LHCN-M2 (cell line): ENCODE data around the gene SEMA5A. TPM values are rescaled to one million over a fixed set of nuclear protein-coding genes. Genes with fewer than 3 reads are reported as not detected.

Source experiments
- DNase-seq: peaks from one replicate; pipeline ENCODE4 v3.0.0-alpha.2; 2012; ENCODE audit warnings: low read depth
- total RNA-seq: library from RNA; depleted of rRNA; stranded (reverse); fragments of >200 nt; gene quantifications from 2 replicates; pipeline ENCODE4 v1.2.3, GENCODE V29; 2014

Gene SEMA5A
- total RNA-seq, 1 experiment from 2014 or later: 11.4 TPM

DNA sequence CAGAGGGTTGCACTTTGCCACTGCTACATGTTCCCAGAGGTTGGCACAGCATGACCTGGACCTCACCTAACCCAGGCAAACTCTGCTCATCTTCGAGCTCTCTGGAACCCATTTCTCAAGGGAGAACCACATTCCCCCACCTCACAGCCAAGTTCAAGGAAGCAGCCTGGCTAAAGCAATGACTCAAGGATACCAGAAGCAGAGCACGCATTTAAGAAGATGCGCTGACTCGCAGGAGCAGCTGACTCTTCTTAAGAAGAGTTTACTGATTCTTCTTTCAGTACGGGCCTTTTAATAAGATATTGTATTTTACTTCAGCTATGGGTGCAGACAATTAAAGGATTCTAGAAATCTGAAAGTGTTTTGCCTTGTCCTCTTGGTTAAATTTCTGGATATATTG lies 4.1 kb upstream of the SEMA5A start:
- peak; percentile 44 for DNase-seq

DNA sequence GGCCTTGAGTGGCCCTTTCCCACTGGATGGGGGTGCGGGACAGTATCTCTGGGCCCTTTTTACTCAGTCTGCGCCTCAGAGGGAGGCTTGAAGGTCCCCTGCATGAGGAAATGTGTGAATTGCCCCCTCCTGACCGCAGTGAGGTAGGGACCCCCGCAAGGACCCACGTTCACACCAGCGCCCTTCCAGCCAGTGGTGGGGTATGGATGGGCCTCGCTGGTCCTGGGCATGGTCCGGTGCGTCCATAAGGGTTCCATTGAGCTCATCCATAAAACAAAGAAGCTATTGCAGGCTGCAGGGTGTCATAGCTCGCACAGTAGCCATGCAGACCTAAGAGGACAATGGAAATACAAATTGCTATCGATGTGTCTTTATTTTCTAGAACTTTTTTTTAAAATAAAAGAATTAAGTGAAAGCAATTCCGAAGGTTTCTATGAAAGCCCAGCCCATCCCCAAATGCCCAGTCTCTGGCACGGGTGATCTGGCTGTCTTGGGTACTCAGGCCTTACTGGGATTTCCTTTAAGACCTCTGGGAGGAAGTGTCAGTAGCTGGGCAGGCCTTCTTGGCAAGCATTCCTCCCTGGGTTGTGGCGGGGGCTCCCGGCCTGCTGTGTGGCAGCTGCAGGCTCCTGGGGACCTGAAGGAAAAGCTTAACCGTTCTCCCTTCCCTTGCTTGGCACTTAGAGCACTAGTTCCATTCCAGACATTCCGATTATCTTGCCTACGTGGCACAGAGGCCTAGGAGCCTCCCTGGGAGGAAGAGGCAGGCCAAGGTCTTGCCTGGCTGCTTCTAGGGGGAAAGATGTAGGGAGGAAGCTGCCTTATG lies 1.5 kb upstream of the SEMA5A start:
- DNase-seq: peak; percentile 70

DNA sequence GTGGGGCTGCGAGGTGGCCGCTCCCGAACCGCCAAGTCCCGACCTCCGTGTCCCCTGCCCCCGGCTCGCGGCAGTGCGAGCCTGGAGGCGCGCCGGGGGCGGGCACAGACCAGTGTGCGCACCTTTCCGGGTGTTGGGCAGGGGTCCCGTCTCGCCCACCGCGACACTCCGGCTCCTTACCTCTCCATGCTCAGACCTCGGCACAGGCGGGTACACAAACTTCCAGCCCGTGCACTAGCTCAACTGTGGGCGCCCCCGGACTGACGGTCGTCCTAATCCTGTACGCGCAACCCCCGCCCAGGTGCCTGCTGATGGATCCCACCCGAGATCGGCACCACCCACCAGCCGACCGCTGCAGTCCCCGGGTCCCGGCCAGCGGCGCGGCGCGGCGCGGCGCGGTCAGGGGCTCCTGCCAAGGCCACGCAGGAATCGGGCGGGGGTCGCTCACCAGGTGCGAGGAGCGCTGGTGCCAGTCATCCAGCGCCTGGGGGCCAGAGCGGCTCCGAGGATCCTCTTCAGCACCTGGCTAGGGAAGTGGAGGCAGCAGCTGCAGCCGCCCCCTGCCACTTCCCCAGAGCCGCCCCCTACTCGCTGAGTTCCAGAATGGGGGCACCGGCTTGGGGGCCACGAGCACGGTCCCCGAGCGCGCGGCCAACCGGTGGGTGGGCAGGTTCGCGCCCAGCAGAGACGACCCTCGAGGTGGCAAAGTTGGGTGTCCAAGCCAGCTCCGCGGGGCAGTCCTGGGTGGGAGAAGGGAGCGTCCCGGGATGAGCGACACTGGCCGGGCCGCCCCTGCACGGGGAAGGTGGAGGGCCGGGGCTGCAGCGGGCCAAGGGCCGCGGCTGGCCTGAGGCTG lies 511 bp downstream of the SEMA5A start:
- no peak for DNase-seq

DNA sequence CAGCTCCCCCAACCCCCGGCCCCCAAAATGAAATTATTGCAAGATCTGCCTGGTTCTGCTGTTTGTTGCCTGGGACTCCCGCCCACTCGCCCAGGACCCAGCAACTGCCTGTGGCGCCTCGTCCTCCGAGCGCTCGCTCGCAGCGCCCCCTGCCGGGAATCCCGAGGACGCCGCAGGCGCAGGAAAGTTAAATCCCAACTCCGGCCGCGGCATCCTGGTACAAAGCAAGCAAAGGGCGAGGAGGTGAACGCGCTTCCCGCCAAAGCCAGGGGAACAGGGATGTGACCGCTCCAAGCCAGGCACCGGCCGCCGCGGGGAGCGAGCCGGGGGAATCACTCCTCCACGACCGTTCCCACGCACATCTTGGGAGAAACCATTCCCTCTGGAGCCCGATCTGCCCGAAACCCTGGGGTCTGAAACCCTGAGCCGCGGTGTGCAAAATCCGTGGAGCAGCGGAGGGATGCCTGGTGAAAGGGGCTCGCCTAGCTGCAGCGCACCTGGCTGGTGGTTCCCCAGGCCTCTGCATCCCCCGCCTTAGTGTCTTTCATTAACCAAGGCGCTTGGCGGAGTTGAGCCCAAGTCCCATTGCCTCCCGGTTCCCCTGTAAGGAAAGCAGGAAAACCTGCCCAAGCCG lies 1.3 kb downstream of the SEMA5A start:
- peak; percentile 77 for DNase-seq

DNA sequence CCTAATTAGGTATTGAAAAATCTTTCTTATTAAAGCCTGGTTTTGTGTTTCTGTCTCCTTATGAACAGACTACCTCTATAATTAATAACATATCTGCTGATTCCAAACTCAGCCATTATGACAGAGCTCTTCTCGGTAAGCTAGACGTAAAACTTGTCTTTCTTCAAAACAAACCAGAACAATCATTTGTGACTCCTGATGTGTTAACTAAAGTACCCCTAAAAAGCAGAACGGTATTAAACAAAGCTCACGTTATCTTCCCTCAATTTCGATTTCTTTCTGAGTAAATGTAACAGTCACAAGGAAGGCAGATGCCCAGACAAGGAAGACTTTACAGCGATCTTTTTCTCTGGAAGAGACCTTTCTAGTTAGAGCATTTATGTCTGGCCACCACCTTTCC lies 1.8 kb downstream of the SEMA5A start:
- no peak for DNase-seq

DNA sequence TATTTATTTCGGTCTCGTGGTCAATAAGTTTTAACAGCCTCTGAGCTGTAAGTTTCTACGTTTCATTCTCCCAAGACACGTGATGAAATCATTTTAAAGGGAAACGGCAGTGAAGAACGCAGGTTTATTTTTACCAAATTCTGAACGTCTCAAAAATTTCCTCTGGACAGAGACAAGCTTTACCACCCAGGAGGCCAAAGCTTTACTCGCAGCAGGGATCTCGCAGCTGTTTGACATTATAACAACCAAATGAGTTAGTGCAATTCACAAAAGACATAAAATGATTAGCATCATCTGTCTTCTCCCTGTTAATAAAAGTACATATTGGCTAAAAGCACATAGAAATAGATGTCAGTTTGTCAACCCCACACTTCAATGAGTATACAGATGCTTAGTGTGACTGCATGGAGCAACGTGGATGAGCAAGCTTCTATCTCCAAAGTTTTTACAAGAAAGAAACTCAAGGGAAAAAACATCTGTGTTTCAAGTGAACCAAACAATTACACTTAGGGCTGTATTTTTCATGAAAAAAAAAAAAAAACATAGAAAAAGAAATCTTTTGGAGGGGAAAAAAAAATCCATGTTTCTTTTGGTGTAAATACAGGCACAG lies 2.5 kb downstream of the SEMA5A start:
- no peak for DNase-seq

DNA sequence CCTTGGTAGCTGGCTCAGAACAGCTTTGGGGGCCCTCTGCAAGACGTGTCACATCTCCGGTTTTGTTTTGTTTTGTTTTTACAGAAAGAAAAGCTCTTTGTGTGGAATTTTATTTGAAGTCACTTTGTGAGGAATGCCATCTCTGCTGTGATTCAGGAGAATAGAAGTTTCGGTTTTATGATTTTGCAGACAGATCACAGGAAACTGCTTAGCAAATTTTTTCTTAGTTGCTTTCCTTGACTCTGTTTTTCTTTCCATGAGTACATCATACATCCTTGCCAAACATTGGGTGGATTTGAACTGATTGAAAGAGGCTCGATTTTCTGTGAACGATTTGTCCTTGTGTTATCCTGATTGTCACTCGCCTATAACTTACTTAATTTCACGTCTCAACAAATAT lies 5.1 kb downstream of the SEMA5A start:
- DNase-seq: peak; percentile 29

DNA sequence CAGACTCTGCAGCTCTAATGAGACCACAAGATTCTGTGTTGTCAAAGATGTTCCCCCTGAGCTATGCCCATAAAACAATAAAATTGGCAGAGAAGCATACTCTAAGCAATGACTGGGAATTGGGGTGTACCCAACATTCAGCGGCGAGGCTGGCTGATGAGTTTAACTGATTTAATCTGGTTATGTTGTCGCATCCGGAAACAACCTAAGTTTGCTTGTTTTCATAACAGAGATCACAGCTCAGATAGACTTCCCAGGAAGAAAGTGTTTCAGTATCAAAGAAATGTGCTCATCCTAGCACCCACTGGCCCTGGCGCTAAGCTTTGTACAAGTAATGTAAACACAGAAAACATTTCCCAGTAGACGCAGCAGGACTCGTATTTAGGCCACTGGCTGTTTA lies 7.4 kb downstream of the SEMA5A start:
- DNase-seq: no peak

DNA sequence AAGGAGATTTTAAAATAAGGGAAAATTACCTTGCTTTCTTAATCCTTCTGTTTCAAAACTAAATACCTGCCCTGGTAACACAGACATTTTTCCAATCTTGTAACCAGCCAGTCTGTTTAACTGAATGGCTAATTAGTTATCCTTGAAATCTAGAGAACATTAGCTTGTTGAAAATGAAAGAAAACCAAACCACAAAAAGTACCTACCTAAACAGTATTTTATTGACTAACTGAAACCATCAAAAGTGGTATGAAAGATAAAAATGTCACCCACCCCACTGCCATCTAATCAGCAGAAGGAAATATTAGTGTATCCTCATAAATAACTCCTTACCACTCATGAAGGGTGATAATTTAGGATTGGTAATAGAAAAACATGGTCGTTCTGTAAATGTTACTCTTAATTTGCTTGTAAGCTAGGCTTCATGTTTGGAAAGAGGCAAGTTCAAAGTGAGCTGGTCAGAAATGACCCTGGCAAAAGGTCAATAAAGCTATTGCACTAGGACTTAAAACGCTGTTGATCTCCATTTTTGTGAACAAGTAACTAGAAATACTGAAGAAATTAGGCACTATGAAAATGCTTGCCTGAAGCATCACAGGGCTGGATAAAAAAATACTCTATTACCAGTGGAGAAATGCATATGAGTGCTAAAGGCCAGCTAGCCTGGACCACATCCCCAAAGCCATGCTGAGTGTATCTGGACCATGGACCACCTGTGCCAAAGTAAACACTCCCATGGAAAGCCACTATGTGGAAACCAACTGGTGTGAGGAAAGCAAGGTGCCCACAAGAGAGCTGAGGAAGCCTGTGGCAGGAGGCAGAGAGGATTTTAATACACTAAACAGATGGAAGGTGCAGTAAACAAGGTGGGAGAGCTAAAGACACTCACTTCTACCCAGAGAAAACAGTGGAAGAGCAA lies 8.4 kb downstream of the SEMA5A start:
- no peak for DNase-seq

DNA sequence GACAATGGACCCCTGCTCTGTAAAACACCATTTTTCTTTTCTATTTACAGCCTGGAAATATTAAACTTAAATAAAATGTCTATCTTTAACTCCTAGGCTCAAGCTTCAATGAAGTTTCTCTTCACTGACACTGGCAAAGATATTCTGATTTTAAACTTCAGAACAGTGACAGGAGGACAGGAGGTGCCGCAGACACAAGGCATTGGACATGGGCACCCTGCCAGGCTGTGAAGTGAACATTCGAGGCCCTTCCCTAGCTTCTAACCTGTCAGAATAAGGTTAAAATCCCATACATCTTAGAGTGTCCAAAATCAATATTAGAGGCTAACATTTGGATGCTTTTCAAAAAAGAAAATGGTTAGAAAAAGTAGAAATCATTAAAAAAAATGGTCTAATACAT lies 9.2 kb downstream of the SEMA5A start:
- DNase-seq: no peak

DNA sequence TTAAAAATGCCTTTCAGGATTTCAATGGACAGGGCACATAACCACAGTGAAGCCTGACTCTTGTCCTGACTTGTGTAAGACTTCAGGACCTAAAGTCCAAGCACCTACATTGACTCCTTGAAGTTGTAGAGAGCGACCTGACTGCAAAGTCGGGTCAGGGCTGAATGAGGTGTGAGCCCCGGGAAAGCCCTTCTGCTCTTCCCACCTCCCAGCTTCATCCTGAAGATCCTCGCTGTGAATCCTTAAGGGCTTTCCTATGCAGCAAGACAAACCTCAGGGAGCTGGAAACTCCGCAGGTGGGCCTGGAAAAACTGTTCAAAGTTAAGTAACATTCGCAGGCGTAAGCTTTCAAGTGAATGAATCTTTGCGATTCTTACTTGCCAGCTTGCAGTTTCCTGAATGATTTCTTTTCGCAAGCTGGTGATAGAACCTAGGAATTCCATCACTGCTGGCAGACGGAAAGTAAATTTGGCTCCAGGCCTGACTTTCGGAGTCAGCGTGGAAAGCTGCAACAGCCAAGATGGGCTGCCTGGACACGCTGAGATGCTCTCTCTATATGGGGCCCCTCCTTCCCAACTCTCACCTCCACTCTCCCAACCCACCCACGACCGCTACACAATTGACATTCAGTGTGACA lies 10.9 kb downstream of the SEMA5A start:
- DNase-seq: no peak

DNA sequence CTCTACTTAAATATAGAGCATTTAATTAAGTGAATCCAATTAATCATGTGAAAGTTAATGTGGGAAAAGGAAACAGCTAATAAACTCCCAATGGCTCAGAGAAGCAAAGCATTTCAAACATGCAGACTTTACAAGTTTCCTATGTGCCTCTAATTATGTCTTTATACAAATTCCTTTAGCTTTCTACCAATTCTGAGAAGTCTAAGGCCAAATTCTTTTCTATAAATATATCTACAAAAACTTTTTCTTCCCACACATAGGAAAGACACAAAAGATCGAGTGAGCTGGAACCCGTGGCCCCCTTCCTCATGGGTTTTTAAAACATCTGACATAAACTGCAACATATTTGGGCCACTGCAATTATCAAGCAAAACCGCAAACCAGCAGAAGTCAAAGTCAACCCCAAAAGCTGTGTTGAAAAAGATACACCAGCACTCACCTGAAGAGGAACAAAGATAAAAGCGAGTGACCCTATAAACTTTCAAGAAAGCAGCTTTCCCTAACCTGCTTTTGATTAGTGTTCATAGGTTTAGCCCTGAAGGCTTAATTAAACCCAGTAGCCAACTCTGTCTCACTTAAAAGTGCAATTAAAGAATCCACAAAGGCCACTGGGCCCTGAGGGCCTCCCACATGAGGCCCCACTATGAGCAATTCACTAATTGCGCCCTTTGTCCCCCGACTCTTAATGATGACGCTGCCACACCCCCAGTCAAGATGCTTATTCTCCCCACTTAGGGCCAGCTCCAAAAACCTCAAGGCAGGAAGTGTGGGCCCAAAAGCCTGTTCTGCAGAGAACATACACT lies 12.1 kb downstream of the SEMA5A start:
- DNase-seq: no peak

DNA sequence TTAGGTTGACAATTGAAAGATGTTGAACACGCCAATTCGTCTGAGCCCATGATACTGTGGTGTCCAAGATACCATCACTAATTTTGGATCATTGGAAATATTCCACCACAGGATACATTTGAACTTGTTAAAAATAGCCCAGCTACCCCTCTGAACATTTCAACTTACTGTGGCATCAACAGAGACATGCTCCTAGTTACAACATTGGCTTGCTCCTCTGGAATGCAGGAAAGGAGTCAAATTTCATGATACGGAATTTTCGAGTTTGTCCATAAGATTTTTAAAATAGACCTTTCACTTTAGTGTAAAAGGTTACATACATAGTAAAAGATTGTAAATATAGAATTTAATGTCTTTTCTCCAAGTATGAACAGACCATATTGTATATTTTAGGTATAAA lies 12.8 kb downstream of the SEMA5A start:
- DNase-seq: peak; percentile 30

DNA sequence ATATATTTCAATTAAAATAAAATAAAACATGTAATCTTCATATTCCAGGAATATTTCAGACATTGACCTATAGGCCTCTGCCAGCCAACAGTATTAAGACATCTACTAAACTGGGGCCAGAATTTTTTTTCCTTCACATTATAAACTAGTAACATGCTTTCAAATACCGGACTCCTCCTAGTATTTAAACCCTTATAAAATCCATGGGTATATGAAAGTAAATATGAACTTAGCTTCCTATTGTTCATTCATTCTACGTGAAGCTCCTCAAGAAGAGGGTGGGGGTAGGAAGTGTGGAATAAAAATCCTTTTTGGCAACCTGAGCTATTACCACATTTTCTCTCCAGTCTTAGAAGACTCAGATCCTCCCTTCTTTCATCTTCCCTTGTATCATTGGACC lies 16.4 kb downstream of the SEMA5A start:
- DNase-seq: no peak

DNA sequence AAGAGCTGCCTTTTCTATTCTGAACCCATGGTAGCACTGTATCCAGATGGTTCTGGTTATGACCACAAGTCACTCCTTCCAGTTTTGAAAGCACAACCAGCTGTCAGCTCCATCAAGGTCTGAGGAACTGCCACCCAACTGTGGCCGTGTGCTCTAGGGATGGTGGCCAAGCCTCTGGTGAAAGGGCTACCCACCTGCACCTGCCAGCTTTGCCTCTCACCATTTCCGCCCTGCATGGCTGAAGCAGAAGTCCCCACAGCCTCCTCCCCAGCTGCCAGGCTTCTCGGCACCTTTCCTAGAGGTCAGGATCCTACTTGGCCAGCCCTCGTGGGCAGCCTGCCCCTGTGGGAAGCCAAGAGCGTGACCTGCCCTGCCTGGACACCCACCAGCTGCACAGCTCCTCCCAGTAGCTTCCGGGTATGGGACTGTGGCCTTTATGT lies 16.8 kb downstream of the SEMA5A start:
- peak; percentile 32 for DNase-seq

DNA sequence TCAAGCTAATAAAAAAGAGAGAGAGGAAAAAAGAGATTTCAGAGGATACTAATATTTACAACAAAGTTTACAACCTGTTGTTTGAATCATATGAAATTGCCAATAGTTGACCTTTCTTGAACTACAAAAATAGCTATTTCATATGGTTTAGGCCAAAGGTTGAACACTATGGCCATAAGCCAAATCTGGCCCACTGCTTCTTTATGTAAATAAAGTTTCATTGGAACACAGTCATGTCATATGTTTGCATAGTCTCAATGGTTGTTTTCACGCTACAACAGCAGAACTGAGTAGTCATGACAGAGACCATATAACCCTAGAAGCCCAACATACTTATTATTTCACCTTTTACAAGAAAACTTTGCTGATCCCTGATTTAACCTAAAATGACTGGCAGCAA lies 20.9 kb downstream of the SEMA5A start:
- no peak for DNase-seq

DNA sequence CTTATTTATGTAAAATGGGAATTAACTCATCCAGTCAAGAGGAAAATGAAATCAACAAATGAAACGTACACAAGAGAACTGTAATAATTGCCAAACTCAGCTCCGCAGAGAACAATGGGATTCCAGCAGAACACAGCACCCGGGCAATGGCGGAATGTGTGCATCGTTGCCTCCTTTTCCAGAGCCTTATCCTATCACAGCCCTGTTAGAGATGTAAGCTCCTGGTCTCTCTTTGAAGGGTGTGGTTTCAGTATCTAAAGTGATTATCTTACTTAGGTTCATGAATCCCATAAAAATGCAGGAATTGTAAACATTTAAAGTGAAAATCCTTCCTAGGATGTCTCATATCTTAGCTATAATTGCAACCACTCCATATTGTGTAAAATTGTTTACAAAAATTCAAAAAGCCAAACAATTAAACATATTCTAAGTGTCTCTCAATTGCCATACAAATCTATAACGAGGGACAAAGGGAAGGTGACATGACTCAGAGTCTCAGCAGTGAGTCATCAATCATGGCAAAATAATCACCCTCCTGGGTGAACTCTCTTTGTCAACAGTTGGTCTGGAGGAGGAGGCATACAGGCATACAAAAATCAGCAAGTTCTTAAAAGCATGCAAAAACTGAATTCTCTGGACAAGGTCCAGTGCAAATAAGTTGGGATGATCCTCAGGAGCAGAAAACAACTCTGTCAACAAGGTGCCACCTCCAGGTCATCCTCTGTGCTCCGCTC lies 22.6 kb downstream of the SEMA5A start:
- DNase-seq: peak; percentile 68

DNA sequence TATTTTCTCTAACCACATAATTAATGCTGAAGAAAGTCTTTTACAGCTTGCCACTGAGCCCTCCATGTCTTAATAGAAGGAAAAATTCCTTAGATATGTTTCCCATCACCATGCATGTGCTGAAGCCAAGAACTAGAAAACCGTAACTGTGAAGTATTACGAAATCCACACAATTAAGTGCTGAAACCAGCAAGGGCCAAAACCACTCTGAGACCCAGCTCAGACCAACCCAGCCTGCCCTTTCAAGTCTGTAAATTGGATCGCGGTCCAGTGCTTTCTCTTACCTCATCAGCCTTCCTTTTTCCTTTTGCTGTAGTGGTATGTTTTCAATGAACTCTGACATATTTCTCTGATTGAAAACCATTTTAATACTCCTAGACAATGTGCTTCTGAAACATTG lies 26.3 kb downstream of the SEMA5A start:
- DNase-seq: no peak

DNA sequence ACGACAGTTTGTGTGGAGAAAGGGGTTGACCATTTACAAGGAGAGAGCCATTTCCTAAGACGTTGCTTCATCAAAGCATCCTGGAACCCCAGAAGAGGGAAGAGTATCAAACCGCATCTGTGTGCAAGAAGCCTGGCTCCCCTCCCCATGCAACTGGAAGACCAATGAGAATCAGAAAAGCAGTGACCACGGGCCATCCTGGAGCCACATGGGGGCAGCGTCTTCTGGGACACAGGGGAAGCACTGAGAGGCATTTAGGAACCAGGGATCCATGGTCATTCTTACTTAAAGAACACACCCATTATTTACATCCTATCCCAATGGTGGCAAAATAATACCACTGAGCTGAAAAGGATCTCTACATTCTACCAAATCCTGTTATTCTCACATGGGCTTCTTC lies 29.3 kb downstream of the SEMA5A start:
- no peak for DNase-seq
